ENCODE results near the gene RAD18.

The RAD18 gene

DNA sequence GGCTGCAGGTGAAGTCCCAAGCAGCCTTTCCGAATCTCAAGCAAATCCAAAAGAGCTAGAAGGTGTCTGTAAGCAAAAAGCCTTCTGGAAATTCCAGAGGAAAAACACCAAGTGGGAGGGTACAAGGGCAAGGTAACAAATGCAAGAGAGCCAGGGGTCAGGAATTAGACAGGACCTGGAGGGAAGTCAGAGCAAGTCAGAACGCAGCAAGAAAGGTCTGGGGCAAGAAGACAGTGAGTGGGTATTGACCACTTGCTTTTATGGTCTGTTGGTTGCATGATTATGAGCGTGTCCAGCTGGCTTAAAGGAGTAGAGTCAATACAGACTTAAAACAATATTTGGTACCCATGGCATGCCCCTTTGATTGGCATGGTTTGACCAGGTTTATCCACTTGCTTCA, 127.2 kb downstream of the RAD18 start:
- no peak overlapping the region for H3K9ac ChIP-seq (ENCODE audit: low read length)
- no peaks in the 10 kb centered on the region for H3K27me3 ChIP-seq (ENCODE audit: low read length)
- no peaks in the 10 kb centered on the region for H3K9me3 ChIP-seq (ENCODE audit: insufficient read depth, low read length)
- H2AFZ ChIP-seq (ENCODE audit: low read depth, low read length, severe bottlenecking), result no peak overlapping the region
- TF ChIP-seq, protein P1, sequence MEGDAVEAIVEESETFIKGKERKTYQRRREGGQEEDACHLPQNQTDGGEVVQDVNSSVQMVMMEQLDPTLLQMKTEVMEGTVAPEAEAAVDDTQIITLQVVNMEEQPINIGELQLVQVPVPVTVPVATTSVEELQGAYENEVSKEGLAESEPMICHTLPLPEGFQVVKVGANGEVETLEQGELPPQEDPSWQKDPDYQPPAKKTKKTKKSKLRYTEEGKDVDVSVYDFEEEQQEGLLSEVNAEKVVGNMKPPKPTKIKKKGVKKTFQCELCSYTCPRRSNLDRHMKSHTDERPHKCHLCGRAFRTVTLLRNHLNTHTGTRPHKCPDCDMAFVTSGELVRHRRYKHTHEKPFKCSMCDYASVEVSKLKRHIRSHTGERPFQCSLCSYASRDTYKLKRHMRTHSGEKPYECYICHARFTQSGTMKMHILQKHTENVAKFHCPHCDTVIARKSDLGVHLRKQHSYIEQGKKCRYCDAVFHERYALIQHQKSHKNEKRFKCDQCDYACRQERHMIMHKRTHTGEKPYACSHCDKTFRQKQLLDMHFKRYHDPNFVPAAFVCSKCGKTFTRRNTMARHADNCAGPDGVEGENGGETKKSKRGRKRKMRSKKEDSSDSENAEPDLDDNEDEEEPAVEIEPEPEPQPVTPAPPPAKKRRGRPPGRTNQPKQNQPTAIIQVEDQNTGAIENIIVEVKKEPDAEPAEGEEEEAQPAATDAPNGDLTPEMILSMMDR (IDR thresholded peaks at IDR 0.05; ENCODE audit: insufficient read depth, low read length, poor library complexity, severe bottlenecking), result no peak
- no peak for TF ChIP-seq EZH2phosphoT487 (conservative IDR thresholded peaks at IDR 0.05; ENCODE audit: low read length)
- H3F3A ChIP-seq (ENCODE audit: insufficient read depth), result no peaks in the 10 kb centered on the region
- H3K36me3 ChIP-seq (ENCODE audit: low read length), result no peaks in the 10 kb centered on the region
- no peaks in the 10 kb centered on the region for H3K9me2 ChIP-seq (replicated peaks; ENCODE audit: insufficient read depth, low read length)
- no peaks in the 10 kb centered on the region for H4K20me1 ChIP-seq (ENCODE audit: low read depth, low read length)
- H3K4me2 ChIP-seq (ENCODE audit: low read depth, low read length, poor library complexity, severe bottlenecking), result no peak overlapping the region
- H3K27ac ChIP-seq (ENCODE audit: low read depth, low read length), result no peak overlapping the region
- H3K79me2 ChIP-seq (ENCODE audit: insufficient read depth, low read length), result no peaks in the 10 kb centered on the region
- H3K4me3 ChIP-seq (ENCODE audit: insufficient read depth, low read length, poor library complexity, severe bottlenecking), result no peak overlapping the region

- Histone ChIP-seq H3K9me2 (replicated peaks; ENCODE audit: insufficient read depth, low read length) (no peaks in the 10 kb centered on the region), H3K9me3 (ENCODE audit: insufficient read depth, low read length) (no peaks in the 10 kb centered on the region), H3F3A (ENCODE audit: insufficient read depth) (no peaks in the 10 kb centered on the region), H2AFZ (ENCODE audit: low read depth, low read length, severe bottlenecking) (no peak overlapping the region), H4K20me1 (ENCODE audit: low read depth, low read length) (no peaks in the 10 kb centered on the region), H3K4me3 (ENCODE audit: insufficient read depth, low read length, poor library complexity, severe bottlenecking) (no peak overlapping the region), H3K36me3 (ENCODE audit: low read length) (no peaks in the 10 kb centered on the region), H3K9ac (ENCODE audit: low read length) (no peak overlapping the region), H3K79me2 (ENCODE audit: insufficient read depth, low read length) (no peaks in the 10 kb centered on the region), H3K4me2 (ENCODE audit: low read depth, low read length, poor library complexity, severe bottlenecking) (no peak overlapping the region), H3K27me3 (ENCODE audit: low read length) (no peaks in the 10 kb centered on the region), H3K27ac (ENCODE audit: low read depth, low read length) (no peak overlapping the region)
- TF ChIP-seq EZH2phosphoT487 (conservative IDR thresholded peaks at IDR 0.05; ENCODE audit: low read length), result no peak
- TF ChIP-seq, protein P1 (IDR thresholded peaks at IDR 0.05; ENCODE audit: insufficient read depth, low read length, poor library complexity, severe bottlenecking), result no peak
These were observed 127.9 kb downstream of the RAD18 start for GRCh38 chr3:8835385-8835784.

GRCh38 chr3:8834974-8835373, 128.3 kb downstream of the RAD18 start:
- Histone ChIP-seq H3K9ac (ENCODE audit: low read length) (no peak overlapping the region), H3K36me3 (ENCODE audit: low read length) (no peaks in the 10 kb centered on the region), H3K9me3 (ENCODE audit: insufficient read depth, low read length) (no peaks in the 10 kb centered on the region), H3K9me2 (replicated peaks; ENCODE audit: insufficient read depth, low read length) (no peaks in the 10 kb centered on the region), H3K79me2 (ENCODE audit: insufficient read depth, low read length) (no peaks in the 10 kb centered on the region), H3K27ac (ENCODE audit: low read depth, low read length) (no peak overlapping the region), H4K20me1 (ENCODE audit: low read depth, low read length) (no peaks in the 10 kb centered on the region), H2AFZ (ENCODE audit: low read depth, low read length, severe bottlenecking) (no peak overlapping the region), H3K4me3 (ENCODE audit: insufficient read depth, low read length, poor library complexity, severe bottlenecking) (no peak overlapping the region), H3F3A (ENCODE audit: insufficient read depth) (no peaks in the 10 kb centered on the region), H3K27me3 (ENCODE audit: low read length) (no peaks in the 10 kb centered on the region), H3K4me2 (ENCODE audit: low read depth, low read length, poor library complexity, severe bottlenecking) (no peak overlapping the region)
- TF ChIP-seq EZH2phosphoT487 (conservative IDR thresholded peaks at IDR 0.05; ENCODE audit: low read length), result no peak
- TF ChIP-seq, protein P1 (IDR thresholded peaks at IDR 0.05; ENCODE audit: insufficient read depth, low read length, poor library complexity, severe bottlenecking), result no peak

All from SU-DHL-6 (cell line).